Trophoblast cell (in vitro differentiated cells and primary cell): ENCODE data around the gene FSTL5.

Experiments
- DNase-seq, 2 donors: peaks; one replicate each; pipeline ENCODE4 v3.0.0-alpha.2; 2016
- H2AFZ ChIP-seq: 2 replicates; pipeline ENCODE4 v1.6.1; 2013; ENCODE audit warnings: low read length, moderate library complexity, mild to moderate bottlenecking; ENCODE audit not compliant: insufficient read depth, poor library complexity
- H2AK5ac ChIP-seq: 2 replicates; pipeline ENCODE4 v1.6.1; 2013; ENCODE audit warnings: mild to moderate bottlenecking, low read length
- H2BK120ac ChIP-seq: 2 replicates; pipeline ENCODE4 v1.6.1; 2013; ENCODE audit warnings: low read length, mild to moderate bottlenecking, moderate library complexity; ENCODE audit not compliant: insufficient read depth, poor library complexity
- H2BK12ac ChIP-seq: 2 replicates; pipeline ENCODE4 v1.6.1; 2013; ENCODE audit warnings: mild to moderate bottlenecking, low read length, moderate library complexity
- H2BK5ac ChIP-seq: 2 replicates; pipeline ENCODE4 v1.6.1; 2013; ENCODE audit warnings: low read length, low read depth, moderate library complexity, mild to moderate bottlenecking; ENCODE audit not compliant: poor library complexity
- H3K14ac ChIP-seq: 2 replicates; pipeline ENCODE4 v1.6.1; 2013; ENCODE audit warnings: mild to moderate bottlenecking, low read length
- H3K18ac ChIP-seq: 2 replicates; pipeline ENCODE4 v1.6.1; 2013; ENCODE audit warnings: mild to moderate bottlenecking, low read length
- H3K23ac ChIP-seq: 2 replicates; pipeline ENCODE4 v1.6.1; 2013; ENCODE audit warnings: low read length
- H3K27ac ChIP-seq: 2 replicates; pipeline ENCODE4 v1.5.1; 2013; ENCODE audit warnings: low read depth, mild to moderate bottlenecking, inconsistent platforms, low read length, moderate library complexity
- H3K27me3 ChIP-seq: 2 replicates; pipeline ENCODE4 v1.6.1; 2013; ENCODE audit warnings: inconsistent platforms, mild to moderate bottlenecking, low read length, moderate library complexity; ENCODE audit not compliant: insufficient read depth
- H3K36me3 ChIP-seq, 2 experiments: 1 replicate in 1 of 2; 2 replicates in 1 of 2; pipeline ENCODE4 v1.6.1; 2013; ENCODE audit warnings: low read length in 2 of 2, mild to moderate bottlenecking in 2 of 2, moderate library complexity in 1 of 2; ENCODE audit not compliant: insufficient read depth in 2 of 2, control insufficient read depth in 1 of 2
- H3K4ac ChIP-seq: 2 replicates; pipeline ENCODE4 v1.6.1; 2013; ENCODE audit warnings: low read depth, mild to moderate bottlenecking, low read length, moderate library complexity
- H3K4me1 ChIP-seq, 2 experiments: 1 replicate in 1 of 2; 2 replicates in 1 of 2; pipeline ENCODE4 v1.6.1; 2013; ENCODE audit warnings: low read length in 2 of 2, mild to moderate bottlenecking in 2 of 2, moderate library complexity in 1 of 2; ENCODE audit not compliant: insufficient read depth in 2 of 2, control insufficient read depth in 1 of 2
- H3K4me2 ChIP-seq: 2 replicates; pipeline ENCODE4 v1.6.1; 2013; ENCODE audit warnings: inconsistent platforms, mild to moderate bottlenecking, low read length, moderate library complexity
- H3K4me3 ChIP-seq: 2 replicates; pipeline ENCODE4 v1.5.1; 2013; ENCODE audit warnings: mild to moderate bottlenecking, low read depth, low read length, inconsistent platforms
- H3K79me1 ChIP-seq: one replicate; pipeline ENCODE4 v1.6.1; 2013; ENCODE audit warnings: low read length
- H3K79me2 ChIP-seq: 2 replicates; pipeline ENCODE4 v1.6.1; 2013; ENCODE audit warnings: low read length, mild to moderate bottlenecking; ENCODE audit not compliant: control insufficient read depth, insufficient read depth, poor library complexity
- H3K9ac ChIP-seq: 2 replicates; pipeline ENCODE4 v1.6.1; 2013; ENCODE audit warnings: mild to moderate bottlenecking, low read length
- H3K9me3 ChIP-seq: 2 replicates; pipeline ENCODE4 v1.6.1; 2013; ENCODE audit warnings: low read depth, mild to moderate bottlenecking, control low read depth, inconsistent platforms, low read length; ENCODE audit not compliant: insufficient read depth
- H4K12ac ChIP-seq: 2 replicates; pipeline ENCODE4 v1.6.1; 2013; ENCODE audit warnings: low read depth, mild to moderate bottlenecking, low read length, moderate library complexity
- H4K8ac ChIP-seq: 2 replicates; pipeline ENCODE4 v1.6.1; 2013; ENCODE audit warnings: low read depth, mild to moderate bottlenecking, low read length, moderate library complexity
- H4K91ac ChIP-seq: one replicate; pipeline ENCODE4 v1.6.1; 2013; ENCODE audit warnings: low read depth, mild to moderate bottlenecking, low read length, moderate library complexity
- WGBS: extraction: QIAGEN DNeasy Blood & Tissue Kit; methylation state at CpG from one replicate; pipeline ENCODE4 v1.1.7; 2013; ENCODE audit warnings: missing lambda C conversion rate; ENCODE audit not compliant: insufficient read length, insufficient coverage; ENCODE audit errors: extremely low coverage; 5-methylcytosine and 5-hydroxymethylcytosine counted together

Gene FSTL5

DNA sequence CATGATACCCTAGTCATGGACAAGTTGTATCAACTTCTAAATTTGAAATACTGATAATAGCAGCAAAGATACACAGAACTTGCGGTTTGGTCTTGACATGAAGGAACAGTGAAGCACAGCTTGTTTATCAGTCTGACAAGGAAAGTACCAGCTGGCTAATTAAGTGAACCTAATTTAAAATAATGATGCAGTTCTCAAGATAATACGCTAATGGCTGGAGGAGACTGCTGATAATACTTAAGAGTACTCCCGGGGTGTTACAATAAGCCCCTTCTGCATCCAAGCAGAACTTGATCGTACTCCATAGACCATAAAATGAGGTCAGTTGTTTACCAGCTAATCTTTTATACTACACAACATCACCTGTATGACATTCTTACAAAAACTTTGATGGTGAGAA lies 697.5 kb downstream of the FSTL5 start:
- WGBS = no CpG with 5 or more reads among the region's 4 CpGs
- Histone ChIP-seq H3K79me1 (no peaks in the 10 kb centered on the region), H3K18ac (no peak overlapping the region), H2BK12ac (no peak overlapping the region), H3K4me1 (no peaks in the 10 kb centered on the region), H3K27ac (no peak overlapping the region), H3K4me2 (no peak overlapping the region), H3K27me3 (no peaks in the 10 kb centered on the region), H3K9ac (no peak overlapping the region), H2BK5ac (no peak overlapping the region), H3K36me3 (no peaks in the 10 kb centered on the region), H3K79me2 (no peaks in the 10 kb centered on the region), H2AFZ (no peak overlapping the region), H4K12ac (no peak overlapping the region), H3K9me3 (no peaks in the 10 kb centered on the region), H3K14ac (no peak overlapping the region), H4K8ac (no peak overlapping the region), H2BK120ac (no peak overlapping the region), H3K4ac (no peak overlapping the region), H3K4me3 (no peak overlapping the region), H2AK5ac (no peak overlapping the region), H3K23ac (no peak overlapping the region), H4K91ac (no peak overlapping the region)
- no peak for DNase-seq

- H3K14ac ChIP-seq = no peak overlapping the region
- H3K27ac ChIP-seq = no peak overlapping the region
- no peak overlapping the region for H2BK5ac ChIP-seq
- H3K79me1 ChIP-seq = no peaks in the 10 kb centered on the region
- no peaks in the 10 kb centered on the region for H3K27me3 ChIP-seq
- no peak overlapping the region for H3K4me2 ChIP-seq
- H3K4ac ChIP-seq = no peak overlapping the region
- H2AFZ ChIP-seq = no peak overlapping the region
- no peak overlapping the region for H3K23ac ChIP-seq
- no peak overlapping the region for H3K4me3 ChIP-seq
- no peak overlapping the region for H3K9ac ChIP-seq
- H4K8ac ChIP-seq = no peak overlapping the region
- H3K18ac ChIP-seq = no peak overlapping the region
- no peak overlapping the region for H4K91ac ChIP-seq
- no peaks in the 10 kb centered on the region for H3K9me3 ChIP-seq
- no CpG with 5 or more reads among the region's 2 CpGs for WGBS
- no peaks in the 10 kb centered on the region for H3K36me3 ChIP-seq
- H2AK5ac ChIP-seq = no peak overlapping the region
- no peaks in the 10 kb centered on the region for H3K79me2 ChIP-seq
- no peak for DNase-seq
- H2BK120ac ChIP-seq = no peak overlapping the region
- H3K4me1 ChIP-seq = no peaks in the 10 kb centered on the region
- no peak overlapping the region for H4K12ac ChIP-seq
- no peak overlapping the region for H2BK12ac ChIP-seq
Observed at GRCh38 chr4:161463436-161463835, 700.4 kb downstream of the FSTL5 start.

GRCh38 chr4:161457906-161458305 lies 705.9 kb downstream of the FSTL5 start:
- Histone ChIP-seq H3K18ac (no peak overlapping the region), H3K14ac (no peak overlapping the region), H3K27me3 (no peaks in the 10 kb centered on the region), H3K4ac (no peak overlapping the region), H4K8ac (no peak overlapping the region), H2BK12ac (no peak overlapping the region), H3K4me2 (no peak overlapping the region), H4K12ac (no peak overlapping the region), H3K36me3 (no peaks in the 10 kb centered on the region), H2AFZ (no peak overlapping the region), H3K23ac (no peak overlapping the region), H2AK5ac (no peak overlapping the region), H3K79me2 (no peaks in the 10 kb centered on the region), H3K27ac (no peak overlapping the region), H4K91ac (no peak overlapping the region), H2BK5ac (no peak overlapping the region), H3K4me1 (no peaks in the 10 kb centered on the region), H3K9me3 (no peaks in the 10 kb centered on the region), H3K4me3 (no peak overlapping the region), H3K79me1 (no peaks in the 10 kb centered on the region), H2BK120ac (no peak overlapping the region), H3K9ac (no peak overlapping the region)
- no peak for DNase-seq
- WGBS = no CpG with 5 or more reads among the region's 3 CpGs

GRCh38 chr4:161457311-161457710 lies 706.5 kb downstream of the FSTL5 start:
- Histone ChIP-seq H3K23ac (no peak overlapping the region), H3K18ac (no peak overlapping the region)

More at GRCh38 chr4:161457311-161457710, 706.5 kb downstream of the FSTL5 start:
- Histone ChIP-seq H3K9ac (no peak overlapping the region), H4K91ac (no peak overlapping the region), H3K14ac (no peak overlapping the region), H3K4ac (no peak overlapping the region), H3K4me1 (no peaks in the 10 kb centered on the region), H3K27me3 (no peaks in the 10 kb centered on the region), H2BK12ac (no peak overlapping the region), H2AK5ac (no peak overlapping the region), H3K79me2 (no peaks in the 10 kb centered on the region), H3K36me3 (no peaks in the 10 kb centered on the region), H3K27ac (no peak overlapping the region), H3K4me3 (no peak overlapping the region), H3K79me1 (no peaks in the 10 kb centered on the region), H4K8ac (no peak overlapping the region), H3K4me2 (no peak overlapping the region), H2BK5ac (no peak overlapping the region), H3K9me3 (no peaks in the 10 kb centered on the region), H4K12ac (no peak overlapping the region), H2BK120ac (no peak overlapping the region), H2AFZ (no peak overlapping the region)
- no CpG with 5 or more reads among the region's 1 CpG for WGBS
- no peak for DNase-seq
